ENCODE data around the gene AQP11. TPM values are rescaled to one million over a fixed set of nuclear protein-coding genes. Genes with fewer than 3 reads are reported as not detected.

AQP11 gene
- total RNA-seq, 2 experiments from 2014 or later: 0.28 to 0.48 TPM

DNA sequence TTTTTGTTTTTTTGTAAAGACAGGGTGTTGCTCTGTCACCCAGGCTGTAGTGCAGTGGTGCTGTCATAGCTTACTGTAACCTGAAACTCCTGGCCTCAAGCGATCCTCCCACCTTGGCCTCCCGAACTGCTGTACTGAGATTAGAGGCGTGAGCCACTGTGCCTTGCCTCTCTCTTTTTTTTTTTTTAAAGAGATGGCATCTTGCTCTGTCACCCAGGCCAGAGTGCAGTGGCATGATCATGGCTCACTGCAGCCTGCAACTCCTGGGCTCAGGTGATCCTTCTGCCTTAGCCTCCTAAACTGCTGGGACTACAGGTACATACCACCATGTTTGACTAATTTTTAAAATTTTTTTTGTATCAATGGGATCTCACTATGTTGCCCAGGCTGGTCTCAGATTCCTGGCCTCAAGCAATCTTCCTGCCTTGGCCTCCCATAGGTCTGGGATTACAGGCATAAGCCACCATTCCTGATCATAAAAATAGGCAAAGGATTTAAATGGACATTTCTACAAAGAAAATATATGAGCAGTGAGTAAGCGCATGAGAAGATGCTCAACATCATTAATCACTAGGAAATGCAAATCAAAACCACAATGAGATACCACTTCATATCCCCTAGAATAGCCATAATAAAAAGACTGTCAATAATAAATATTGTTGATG is 65.1 kb downstream of the AQP11 start:
- DNase-seq (no peak), ATAC-seq (ENCODE audit: low read depth) (no peak)
- no peak overlapping the region for H3K27ac Mint-ChIP-seq
- peaks cover 2% of the 10 kb centered on the region for H3K27me3 Mint-ChIP-seq
- no peaks in the 10 kb centered on the region for H3K36me3 Mint-ChIP-seq
- no peak overlapping the region for H3K4me3 Mint-ChIP-seq
- POLR2A ChIA-PET: no interaction called here
- no peaks in the 10 kb centered on the region for H3K4me1 Mint-ChIP-seq
- no peaks in the 10 kb centered on the region for H3K9me3 Mint-ChIP-seq

DNA sequence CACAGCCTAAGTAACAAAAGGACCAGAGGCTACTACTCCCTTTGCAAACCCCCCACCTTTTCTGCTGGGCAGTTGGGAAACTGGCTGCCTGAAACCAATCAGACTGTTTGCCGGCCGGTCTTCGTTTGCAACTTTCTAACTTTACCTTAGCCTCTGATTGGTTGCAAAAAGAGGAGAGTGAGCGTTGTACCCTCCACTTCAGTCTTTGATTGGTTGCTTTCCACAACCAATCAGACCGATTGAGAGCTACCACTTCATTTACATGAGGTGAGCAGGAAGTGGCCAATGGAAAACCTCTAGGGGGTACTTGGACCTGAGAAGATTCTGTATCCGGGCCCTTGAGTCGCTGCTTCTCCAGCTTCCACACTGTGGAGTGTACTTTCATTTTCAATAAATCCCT is 66.6 kb downstream of the AQP11 start:
- Mint-ChIP-seq H3K27me3 (peaks cover 2% of the 10 kb centered on the region), H3K9me3 (no peaks in the 10 kb centered on the region), H3K4me3 (no peak overlapping the region), H3K36me3 (no peaks in the 10 kb centered on the region), H3K4me1 (no peaks in the 10 kb centered on the region), H3K27ac (no peak overlapping the region)
- DNase-seq (no peak), ATAC-seq (ENCODE audit: low read depth) (no peak)
- POLR2A ChIA-PET: no interaction called here

DNA sequence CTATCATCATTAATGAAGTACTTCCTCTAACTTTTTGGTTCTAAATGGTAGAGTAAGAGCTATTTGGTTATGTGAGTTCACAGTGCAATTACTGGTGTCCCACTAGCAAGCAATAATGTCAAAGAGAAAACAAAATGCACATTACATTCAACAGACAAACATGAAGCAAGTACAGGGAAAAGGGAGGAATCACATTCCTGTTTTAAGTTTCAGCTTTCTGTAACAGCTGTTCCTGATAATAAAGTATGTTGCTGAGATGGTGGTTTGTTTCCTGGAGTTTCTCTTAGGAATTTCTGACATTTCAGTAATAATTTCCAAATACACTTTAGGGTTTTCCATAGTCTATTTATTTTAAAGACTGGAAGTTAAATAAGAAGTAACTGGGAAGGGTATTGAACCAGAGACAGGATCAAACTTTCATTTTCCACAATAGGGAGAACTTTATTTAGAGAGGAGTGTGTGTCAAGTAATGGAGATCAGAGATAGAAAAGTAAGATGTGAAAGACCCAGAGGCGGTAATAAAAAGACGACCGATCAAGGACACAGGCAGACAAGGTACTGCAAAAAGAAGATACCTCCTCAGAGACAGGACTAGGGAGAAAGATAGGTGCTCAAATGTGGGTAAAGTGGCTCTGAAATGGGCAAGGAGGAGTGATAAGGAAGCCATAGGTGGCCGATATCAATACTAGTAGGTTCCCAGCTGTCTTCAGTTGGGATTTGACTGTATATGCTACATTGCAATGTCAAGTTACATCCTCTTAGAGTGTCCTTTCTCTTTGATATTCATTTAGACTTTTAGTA is 68.7 kb downstream of the AQP11 start:
- ATAC-seq (ENCODE audit: low read depth): no peak
- Mint-ChIP-seq H3K27me3 (peaks cover 2% of the 10 kb centered on the region), H3K4me1 (no peaks in the 10 kb centered on the region), H3K36me3 (no peaks in the 10 kb centered on the region), H3K27ac (no peak overlapping the region), H3K4me3 (no peak overlapping the region), H3K9me3 (no peaks in the 10 kb centered on the region)
- no peak for DNase-seq
- POLR2A ChIA-PET: no interaction called here

Other genes starting within 250 kb of the AQP11 start
- gene PAK1, start 115.9 kb upstream of the AQP11 start, total RNA-seq: 10 to 100 TPM; 77.2 to 83.6 TPM
- gene CLNS1A, start 47.8 kb downstream of the AQP11 start, total RNA-seq: 100 to 1,000 TPM; 101 to 117 TPM
- 10 to 100 TPM; 64.8 to 74.1 TPM for gene RSF1, start 230.8 kb downstream of the AQP11 start, total RNA-seq
- gene AAMDC, start 231.2 kb downstream of the AQP11 start, total RNA-seq: 10 to 100 TPM in 1 of 2 experiments, 1 to 10 TPM in 1; 9.5 to 11.3 TPM

All from activated naive CD8-positive, alpha-beta T cell treated with anti-CD3 and anti-CD28 coated beads, Interleukin-2, amount 10 ng/mL, durations not matched to agents 7 days and 5 days (primary cell).